Urothelium cell line (cell line): ENCODE data around the gene IFT88.

Source experiments
- DNase-seq: peaks from one replicate; pipeline ENCODE4 v3.0.0; 2011; ENCODE audit warnings: low spot score, mixed read lengths
- FAIRE-seq: peaks from 2 replicates; lab custom pipeline; 2011; peaks lifted over from hg19 to GRCh38; lab: Jason Lieb, UNC

The IFT88 gene

DNA sequence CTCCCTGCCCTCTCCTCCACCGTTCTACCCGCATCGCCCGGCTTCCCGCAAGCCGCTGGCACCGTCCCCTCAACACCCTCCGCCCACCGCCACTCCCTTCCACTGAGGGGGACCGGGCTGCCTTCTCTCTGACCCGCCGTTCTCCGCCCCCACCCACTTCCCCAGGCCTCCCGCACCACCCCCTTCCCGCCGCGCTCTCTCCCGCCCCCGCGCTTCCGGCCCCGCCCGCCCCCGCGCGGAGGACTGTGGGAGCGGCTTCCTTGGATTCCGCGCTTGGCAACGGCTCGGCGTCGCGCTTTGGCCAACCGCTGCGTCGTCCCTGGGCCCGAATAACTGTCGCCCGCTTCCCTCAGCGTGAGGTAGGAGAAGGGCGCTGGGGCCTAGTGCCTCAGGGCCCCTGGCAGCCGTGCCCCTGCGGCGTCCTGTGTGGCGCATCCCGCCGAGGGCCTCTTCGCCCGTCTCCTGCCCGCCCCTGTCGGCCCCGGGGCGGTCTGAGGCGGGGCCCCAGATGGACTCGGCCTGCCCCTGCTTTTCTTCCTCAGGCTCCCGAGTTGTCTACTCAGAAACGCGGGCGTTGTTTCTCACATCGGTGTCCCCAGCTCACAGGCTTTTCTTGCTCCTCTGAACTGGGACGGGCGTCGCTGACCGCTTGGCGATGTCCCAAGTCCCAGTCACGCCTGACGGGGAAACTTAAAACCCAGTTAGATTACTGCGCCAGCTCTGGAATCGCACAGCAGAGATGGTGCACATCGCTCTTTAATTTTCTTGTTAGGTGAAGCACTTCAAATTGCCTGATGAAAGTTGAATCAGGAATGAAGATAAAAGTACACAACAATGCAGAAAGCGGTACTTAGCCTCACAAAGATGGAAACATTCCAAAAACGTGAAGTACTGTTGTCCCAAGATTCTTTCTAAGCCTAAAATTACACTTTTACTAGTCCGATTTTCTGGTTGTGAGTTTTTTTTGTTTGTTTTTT is at the start of gene IFT88:
IFT88 (plus strand) TSS at position 260 of the 977 bp plus-strand sequence. CDS start 7,229 bp downstream, outside the sequence.
- FAIRE-seq (no peak), DNase-seq (peak; percentile 88)

- no peak for DNase-seq
- no peak for FAIRE-seq
Observed at GRCh38 chr13:20518660-20519100, 48.3 kb upstream of the IFT88 start.

DNA sequence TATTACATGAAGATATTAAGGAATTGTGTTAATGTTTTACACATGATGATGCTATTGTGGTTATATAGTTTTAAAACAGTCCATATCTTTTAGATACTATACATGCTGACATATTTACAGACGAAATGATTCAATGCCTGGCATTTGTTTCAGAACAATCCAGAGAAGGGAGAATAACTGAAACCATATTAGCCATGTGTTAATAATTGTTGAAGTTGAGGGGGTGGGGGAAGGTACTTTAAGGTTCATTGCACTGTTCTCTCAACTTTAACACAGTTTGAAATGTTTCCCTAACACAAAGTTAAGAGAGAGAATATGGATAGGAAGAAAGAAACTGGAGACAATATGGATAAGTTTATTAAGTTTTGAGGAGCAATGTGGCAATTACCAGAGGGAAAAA is 47.1 kb upstream of the IFT88 start:
- no peak for DNase-seq
- no peak for FAIRE-seq

GRCh38 chr13:20521364-20522115 is 45.4 kb upstream of the IFT88 start:
- FAIRE-seq (no peak), DNase-seq (no peak)

DNA sequence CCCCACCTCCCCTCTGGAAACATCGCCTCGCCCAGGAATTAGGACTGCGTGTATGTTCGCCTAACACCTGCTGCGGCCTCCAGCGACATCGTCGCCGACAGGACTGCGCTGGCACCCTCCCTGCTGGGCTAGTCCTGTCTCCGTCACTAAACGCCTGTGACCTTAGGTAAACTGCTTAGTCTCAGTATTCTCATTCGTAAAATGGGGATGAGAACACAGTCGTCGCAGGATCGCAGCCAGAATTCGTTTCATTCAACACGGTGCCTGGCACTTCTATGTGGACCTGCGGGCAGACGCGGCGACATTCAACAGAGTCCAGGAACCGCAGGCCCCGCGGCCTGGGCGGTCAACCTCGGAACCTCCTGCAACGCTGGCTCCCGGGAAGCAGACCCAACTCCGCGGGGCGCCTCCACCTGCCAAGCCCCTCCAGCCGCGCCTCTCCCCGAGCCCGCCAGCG is 41.8 kb upstream of the IFT88 start:
- peak; percentile 11 for DNase-seq
- FAIRE-seq: no peak

- DNase-seq (peak; percentile 72), FAIRE-seq (no peak)
Observed at GRCh38 chr13:20525601-20526544, 41.1 kb upstream of the IFT88 start, which contains the start of gene CRYL1. Gene CRYL1 (minus strand): TSS chr13:20525857. CDS start chr13:20525794, 63 bp downstream.

GRCh38 chr13:20526664-20527063 is 40.3 kb upstream of the IFT88 start:
- DNase-seq: no peak

GRCh38 chr13:20528452-20528851 is 38.5 kb upstream of the IFT88 start:
- FAIRE-seq (no peak), DNase-seq (no peak)

More at GRCh38 chr13:20526664-20527063, 40.3 kb upstream of the IFT88 start:
- FAIRE-seq: no peak

- FAIRE-seq: no peak
Observed at GRCh38 chr13:20534038-20534608, 32.8 kb upstream of the IFT88 start.

GRCh38 chr13:20536992-20537391 is 30.0 kb upstream of the IFT88 start:
- DNase-seq: no peak
- FAIRE-seq: no peak

More at GRCh38 chr13:20534038-20534608, 32.8 kb upstream of the IFT88 start:
- DNase-seq: no peak

DNA sequence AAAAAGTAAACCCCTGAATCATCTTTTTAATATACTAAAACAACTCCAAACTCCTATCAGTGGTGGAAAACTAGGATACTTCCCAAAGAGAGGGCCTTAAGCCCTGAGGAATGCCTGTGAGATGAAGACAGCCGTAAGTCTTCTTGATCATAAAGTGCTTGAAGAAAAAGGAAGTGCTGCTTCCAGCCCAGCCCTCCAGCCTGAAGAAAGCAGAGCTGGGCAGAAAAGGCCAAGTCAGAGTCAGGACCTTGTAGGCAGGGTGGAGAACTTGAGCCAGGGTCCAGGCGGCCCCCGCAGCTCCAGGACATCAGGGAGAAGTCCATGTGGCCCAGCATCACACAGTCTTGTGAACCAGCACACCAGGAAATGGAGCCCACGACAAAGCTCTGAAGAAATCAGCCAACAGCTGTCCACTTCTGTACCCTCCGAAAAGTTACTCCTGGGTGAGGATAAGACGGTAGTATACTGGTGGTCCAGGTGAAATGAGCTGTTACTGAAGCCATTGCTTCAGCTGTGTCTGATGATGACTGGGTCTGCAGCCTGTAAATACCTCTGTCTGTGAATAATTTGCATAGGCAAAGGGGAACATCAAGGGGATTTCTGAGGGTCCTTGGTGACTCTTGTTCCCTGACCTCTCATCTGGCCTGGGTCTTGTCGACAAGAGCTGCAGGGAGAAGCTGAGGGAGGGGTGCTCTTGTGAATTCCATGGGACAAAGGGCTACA is 22.6 kb upstream of the IFT88 start:
- FAIRE-seq: no peak
- DNase-seq: no peak

- DNase-seq: no peak
- FAIRE-seq: no peak
Observed at GRCh38 chr13:20546556-20546955, 20.4 kb upstream of the IFT88 start.

DNA sequence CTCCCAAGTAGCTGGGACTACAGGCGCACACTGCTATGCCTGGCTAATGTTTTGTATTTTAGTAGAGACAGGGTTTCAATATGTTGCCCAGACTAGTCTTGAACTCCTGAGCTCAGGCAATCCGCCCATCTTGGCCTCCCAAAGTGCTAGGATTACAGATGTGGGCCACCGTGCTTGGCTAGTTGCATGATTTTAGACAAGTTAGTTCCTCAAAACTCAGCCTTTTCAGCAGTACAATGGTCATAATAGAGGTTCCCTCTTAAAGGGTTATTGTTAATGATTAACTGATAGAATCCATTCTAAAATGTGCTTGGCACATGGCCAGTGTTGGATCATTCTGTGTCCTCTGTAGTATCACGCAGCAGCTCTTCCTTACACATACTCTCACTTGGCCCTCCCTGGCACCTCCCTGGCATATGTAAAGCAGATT is 19.5 kb upstream of the IFT88 start:
- FAIRE-seq: no peak
- no peak for DNase-seq

- no peak for FAIRE-seq
- no peak for DNase-seq
Observed at GRCh38 chr13:20550799-20551198, 16.2 kb upstream of the IFT88 start.

DNA sequence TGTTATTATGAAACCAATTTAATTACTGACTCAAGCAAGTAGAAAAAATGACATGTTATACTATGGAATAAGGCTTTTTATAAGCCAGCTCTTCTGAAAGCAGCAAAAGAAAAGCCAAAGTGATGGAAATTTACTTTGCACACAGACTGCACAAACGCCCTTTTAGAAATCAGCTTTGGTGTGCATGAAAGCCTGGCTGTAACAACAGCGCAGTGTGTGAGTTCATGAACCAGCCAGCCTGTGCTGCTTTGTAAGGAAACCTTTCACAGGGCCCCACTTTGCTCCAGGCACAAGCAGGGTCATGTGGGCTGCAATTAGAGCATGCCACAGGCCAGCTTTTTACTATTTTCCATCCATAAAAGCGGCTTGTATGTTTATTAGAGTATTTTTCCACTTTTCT is 13.6 kb upstream of the IFT88 start:
- FAIRE-seq: no peak

GRCh38 chr13:20558982-20559381 is 8.0 kb upstream of the IFT88 start:
- DNase-seq (no peak), FAIRE-seq (no peak)

More for the DNA sequence above, 13.6 kb upstream of the IFT88 start:
- DNase-seq: no peak

GRCh38 chr13:20559659-20560356 is 7.1 kb upstream of the IFT88 start:
- DNase-seq (no peak), FAIRE-seq (no peak)

- FAIRE-seq (no peak), DNase-seq (no peak)
Observed at GRCh38 chr13:20561741-20562140, 5.2 kb upstream of the IFT88 start.
